Activated naive CD8-positive, alpha-beta T cell treated with anti-CD3 and anti-CD28 coated beads, Interleukin-2, amount 50 U/mL, for 16 hours (primary cell): ENCODE results near the gene CCDC117.
"Not testable (repeated sequence)": the region's sequence is repeated elsewhere in the genome, so short reads cannot be mapped to it uniquely, and the experiment has no call there.

ENCODE experiments used
- DNase-seq: peaks from one replicate; pipeline ENCODE4 v3.0.0-alpha.2; 2020; ENCODE audit warnings: low read depth, low spot score

Gene CCDC117

DNA sequence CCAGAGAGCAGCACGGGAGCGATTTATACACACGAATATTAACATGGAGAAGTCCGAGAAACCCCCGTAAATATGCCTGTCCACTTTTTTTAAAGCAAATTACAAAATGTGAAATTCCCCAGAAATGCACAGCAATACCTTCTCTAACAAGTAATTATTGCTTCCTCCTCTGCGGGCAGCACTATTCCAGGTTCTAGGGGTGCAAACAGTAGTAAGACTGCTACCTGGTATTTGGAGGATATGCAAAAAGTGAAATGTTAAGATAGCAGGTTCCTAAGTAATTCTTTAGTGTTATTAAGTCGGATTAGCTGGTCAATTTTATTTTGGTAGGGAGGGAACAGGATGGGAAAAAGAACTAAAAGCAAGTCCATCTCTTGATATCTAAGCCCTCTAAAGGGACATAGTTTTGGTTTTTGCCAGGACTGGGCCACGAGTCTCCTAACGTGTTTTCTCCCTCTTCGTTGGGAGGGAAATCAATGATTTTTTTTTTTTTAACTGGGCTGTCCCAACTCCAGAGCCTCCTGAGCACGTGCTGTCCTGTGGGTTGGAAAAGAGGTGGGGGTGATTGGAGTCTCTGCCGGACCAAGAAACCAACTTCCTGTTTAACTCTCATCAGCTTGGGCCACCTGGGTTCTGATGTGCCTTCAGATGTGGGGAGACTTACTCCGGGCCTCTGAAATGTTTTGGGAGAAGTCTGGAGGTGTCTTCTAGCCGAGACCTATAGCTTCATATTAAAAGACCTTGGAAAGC lies 29.5 kb downstream of the CCDC117 start:
- no peak for DNase-seq

DNA sequence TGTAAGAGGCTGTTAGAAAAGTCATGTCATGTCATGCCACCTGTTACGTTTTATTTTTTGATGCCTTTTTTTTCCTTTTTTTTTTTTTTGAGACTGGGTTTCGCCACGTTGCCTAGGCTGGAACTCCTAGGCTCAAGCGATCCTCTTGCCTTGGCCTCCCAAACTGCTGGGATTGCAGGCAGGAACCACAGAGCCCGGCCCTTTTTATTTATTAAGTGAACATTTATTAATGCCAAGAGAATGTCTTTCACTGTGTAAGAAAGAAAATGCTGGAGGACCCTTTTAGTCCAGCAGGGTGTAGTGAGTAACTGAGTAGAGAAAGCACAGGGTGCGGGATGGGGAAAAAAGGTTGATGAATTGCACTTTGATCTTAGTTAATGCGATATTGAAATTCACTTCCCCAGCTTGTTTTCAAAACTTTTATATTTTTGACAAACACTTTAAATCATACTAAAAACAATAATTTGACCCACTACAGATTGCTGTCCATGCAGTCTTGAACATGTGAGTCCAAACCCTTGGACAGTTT lies 30.2 kb downstream of the CCDC117 start:
- no peak for DNase-seq

DNA sequence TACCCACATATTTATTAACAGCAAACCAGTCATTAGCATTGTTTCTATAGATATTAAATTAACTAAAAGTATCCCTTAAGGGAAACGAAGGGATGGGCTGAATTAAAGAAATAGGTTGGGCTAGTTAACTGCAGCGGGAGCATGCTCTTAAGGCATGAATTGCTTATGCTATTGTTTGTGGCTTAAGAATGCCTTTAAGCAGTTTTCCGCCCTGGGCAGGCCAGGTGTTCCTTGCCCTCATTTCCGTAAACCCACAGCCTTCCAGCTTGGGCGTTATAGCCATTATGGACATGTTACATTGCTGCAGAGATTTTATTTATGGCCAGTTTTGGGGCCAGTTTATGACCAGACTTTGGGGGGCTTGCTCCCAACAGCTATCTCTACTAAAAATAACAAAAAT lies 32.9 kb downstream of the CCDC117 start:
- not testable (repeated sequence) for DNase-seq

DNA sequence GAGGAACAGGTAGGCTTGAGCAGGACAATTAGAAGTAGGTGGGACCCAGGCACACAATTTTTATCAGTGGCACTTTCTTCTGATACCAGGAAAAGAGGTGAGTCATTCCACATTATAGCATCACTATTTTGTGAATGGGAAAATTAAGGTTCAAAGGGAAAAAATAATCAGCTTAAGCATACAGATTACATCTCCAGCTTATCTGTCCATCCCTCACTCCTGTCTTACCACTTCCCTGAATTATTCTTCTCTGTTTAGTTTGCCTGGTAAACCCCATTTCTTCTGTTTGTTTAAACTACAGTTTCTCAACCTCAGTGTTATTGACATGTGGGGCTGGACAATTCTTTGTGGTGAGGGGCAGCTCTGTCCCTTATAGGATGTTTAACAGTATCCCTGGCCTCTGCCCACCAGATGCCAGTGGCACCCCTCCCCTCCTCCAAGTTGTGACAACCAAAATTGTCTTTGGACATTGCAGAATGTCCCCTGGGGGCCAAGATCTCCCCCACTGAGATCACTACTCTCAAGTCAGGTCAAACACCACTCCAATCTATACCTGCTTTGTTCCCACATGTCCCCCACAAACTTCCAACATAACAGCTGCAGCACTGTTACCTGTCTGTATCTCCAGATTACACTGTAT lies 36.3 kb downstream of the CCDC117 start:
- no peak for DNase-seq

DNA sequence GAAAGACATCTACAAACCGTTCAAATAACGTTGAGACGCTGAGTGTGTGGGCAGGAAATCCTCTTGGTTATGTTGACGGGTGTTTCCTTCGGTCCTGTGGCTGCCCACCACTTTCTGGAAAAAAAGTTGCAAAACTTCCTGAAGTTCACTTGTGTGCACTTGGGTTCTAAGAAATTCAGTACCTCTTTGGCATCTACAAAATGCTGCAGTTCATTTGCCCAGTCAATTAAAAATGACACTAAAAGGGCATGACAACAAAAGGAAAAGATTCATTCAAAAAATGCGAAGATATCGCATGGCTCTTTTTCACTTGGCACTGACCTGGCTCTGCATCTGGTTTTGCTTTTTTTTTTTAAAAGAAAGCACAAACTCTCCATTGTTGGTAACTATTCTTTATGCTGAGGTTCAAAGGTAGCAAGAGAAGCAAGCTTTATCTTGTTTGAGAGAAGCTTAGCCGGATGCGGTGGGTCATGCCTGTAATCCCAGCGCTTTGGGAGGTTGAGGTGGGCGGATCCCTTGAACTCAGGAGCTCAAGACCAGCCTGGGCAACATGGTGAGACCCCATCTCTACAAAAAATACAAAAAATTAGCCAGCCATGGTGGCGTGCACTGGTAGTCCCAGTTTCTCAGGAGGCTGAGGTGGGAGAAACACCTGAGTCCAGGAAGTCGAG lies 38.5 kb downstream of the CCDC117 start:
- DNase-seq: no peak

DNA sequence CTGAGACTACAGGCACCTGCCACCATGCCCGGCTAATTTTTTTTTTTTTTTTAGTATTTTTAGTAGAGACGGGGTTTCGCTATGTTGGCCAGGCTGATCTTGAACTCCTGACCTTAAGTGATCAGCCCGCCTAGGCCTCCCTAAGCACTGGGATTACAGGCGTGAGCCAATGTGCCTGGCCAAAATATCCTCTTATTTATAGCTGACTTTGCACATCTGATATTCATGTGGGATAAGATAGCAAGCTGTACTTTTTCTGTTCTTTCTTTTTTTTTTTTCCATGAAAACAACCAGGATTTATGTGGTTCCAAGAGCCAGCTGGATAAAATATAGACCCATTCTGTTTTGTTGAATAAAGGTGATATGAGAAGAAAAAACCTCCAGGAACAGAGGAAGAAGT lies 40.0 kb downstream of the CCDC117 start:
- DNase-seq: no peak

DNA sequence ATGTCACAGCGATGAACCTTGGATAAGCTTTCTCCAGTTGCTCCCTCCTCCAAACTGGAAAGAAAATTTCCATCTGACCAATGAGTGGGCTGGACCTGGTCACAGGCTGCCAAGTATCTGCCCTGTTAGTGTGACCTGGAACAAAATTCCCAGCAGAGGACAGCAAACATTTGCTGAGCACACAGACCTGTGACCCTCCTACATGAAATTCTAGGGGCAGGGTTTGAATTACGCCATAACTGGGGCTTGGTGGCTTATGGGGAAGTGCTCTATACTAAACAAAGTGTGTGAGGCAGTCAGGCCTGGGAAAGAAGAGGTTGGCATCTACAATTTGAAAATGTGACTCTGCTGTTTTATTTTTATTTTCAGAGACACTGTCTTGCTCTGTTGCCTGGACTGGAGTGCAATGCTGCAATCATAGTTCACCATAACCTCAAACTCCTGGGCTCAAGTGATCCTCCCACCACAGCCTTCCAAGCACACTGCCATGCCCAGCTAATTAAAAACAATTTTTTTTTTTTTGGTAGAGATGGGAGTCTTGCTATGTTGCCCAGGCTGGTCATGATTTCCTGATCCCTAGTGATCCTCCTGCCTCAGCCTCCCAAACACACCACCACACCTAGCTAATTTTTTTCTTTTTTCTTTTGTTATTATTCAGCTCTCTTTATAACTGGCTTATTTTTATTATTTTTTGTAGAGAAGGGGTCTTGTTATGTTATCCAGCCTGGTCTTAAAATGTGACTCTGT lies 41.5 kb downstream of the CCDC117 start:
- DNase-seq: no peak

DNA sequence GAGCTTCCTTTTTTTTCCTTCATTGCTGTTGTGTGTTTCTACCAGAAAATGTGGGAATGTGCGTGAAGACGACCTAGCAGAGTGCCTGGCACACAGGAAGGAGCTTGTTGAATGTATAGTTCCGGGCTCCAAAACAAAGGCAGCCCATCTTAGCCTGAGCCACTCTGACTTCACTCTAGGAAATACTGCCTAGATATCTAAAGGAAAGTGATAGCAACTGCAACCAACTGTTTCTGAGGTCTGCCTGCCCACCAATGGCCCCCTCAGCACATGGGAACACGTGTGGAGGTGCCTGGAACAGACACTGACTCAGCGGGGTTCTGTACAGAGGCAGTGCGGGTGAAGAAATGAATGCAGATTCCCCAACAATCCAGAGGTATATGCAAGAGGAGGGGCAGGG lies 42.6 kb downstream of the CCDC117 start:
- DNase-seq: no peak

DNA sequence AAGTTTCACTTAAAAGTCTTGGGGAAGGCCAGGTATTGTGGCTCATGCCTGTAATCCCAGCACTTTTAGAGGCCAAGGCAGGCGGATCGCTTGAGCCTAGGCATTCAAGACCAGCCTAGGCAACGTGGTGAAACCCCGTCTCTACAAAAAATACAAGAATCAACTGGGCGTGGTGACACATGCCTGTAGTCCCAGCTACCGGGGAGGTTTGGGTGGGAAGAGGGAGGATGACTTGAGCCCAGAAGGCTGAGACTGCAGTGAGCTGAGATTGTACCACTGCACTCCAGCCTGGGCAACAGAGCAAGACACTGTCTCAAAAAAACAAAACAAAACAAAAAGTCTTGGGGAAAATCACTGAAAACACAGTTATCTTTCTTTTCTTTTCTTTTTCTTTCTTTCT lies 43.2 kb downstream of the CCDC117 start:
- no peak for DNase-seq

DNA sequence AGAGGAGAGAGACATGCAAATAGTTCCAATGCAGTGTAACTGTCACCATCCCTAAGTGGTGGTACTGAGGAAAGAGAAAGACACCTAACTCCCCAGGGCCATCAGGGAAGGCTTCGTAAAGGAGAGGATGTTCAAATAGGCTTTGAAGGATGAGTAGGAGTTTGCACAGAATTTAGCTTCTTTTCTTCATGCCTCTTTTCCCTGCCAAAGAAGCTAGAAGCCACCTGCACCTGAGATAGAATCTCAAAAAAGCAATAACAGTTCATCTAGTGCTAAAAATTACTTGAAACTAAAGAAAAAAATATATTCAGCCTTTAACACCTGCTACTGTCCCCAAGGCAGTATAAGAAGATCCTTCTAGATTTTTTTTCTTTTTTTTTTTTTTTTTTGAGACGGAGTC lies 44.6 kb downstream of the CCDC117 start:
- DNase-seq: no peak

DNA sequence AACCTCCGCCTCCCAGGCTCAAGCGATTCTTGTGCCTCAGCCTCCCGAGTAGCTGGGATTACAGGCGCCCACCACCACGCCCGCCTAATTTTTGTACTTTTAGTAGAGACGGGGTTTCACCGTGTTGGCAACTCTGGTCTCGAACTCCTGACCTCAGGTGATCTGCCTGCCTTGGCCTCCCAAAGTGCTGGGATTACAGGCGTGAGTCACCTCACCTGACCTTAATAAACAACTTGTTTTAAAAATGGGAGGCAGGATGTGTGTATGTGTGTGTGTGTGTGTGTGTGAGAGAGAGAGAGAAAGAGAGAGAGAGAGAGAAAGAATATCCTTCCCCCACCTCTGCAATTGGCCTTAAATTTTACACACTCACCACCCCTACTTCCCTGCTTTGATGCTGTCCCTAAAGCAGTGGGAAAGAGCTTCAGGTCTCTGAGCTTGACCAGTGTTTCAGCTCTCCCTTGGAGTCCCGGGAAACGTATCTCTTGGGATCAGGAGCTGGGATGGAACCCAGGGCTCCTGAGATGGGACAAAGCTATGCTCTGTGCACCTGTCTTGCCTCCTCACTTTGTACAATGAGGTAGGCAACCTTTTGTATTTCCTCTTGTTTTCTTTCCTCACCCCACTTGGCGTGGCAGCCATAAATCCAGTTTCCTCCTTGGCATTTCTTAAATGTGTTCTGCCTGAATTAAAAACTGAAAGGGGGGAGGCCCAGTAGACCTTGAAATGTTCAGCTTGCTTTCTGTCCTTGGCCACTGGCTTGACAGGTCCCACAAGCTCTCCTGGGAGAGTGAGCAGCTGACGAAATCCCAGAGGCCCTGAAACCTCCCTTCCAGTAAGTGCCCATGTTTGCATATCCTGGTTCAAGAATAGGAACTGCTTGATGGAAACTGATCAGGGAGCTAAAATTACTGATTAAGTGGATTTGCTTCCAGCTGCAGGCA lies 45.7 kb downstream of the CCDC117 start:
- DNase-seq: no peak

DNA sequence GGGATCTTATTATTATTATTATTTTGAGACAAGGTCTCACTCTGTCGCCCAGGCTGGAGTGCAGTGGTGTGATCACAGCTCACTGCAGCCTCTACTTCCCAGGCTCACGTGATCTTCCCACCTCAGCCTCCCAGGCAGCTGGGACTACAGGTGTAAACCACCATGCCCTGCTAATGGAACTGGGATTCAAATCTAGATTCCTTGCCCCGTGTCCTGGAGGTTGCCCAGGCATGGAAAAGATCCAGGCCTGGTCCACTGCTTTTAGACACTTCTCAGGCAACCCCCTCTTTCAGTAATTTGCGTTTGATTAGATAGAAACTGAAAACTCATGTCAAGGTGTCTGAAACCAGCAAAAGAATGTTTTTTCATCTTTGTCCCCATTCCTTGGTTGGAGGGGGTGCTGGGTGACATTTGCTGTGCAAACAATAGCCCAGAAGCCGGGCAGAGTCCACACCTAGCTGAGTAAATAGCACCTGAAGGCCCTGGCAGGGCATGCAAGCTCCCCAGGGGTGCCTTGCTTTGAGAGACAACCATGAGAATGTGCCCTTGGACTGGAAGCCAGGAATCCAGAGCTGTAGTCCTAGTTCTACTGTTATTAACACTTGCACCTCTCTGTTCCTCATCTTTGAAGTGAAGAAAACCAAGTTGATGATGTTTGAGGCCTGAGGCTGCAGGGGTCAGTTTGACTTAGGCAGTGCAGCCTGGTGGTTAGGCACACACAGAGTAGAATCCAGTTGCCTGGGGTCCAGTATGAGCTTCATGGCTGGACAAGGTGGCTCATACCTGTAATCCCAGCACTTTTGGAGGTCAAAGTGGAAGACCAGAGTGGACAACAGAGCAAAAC lies 47.0 kb downstream of the CCDC117 start:
- no peak for DNase-seq

DNA sequence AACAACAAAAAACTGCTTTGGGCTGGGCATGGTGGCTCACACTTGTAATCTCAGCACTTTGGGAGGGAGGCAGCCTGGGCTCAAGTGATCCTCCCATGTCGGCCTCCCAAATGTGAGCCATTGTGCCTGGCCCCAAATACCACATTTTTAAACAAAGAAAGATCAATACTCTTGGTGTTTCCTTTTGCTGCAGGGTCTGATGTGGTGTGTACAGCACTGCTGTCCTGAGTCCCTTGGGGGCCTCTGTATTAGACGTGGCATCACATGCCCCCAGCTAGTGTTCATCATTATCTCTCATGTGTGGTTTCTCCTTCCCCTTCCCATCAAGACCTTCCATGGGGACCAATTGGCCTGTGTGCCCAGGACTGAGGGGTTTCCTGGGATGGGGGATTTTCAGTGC lies 48.4 kb downstream of the CCDC117 start:
- no peak for DNase-seq

DNA sequence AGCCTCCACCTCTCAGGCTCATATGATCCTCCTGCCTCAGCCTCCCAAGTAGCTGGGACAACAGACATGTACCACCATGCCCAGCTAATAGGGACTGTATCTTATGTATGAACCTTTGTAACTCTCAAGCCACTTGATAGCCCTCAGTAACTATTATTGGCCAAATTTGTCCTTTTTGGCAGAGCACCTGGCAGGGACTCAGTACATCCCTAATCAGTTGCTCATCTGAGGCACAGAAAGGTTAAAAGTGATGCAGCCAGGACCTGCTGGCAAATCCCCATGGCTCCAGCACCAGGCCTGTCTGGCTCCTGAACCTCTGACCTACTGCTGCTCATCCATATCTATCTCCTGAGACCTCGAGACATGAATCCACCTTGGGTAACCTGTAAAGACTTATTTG lies 49.0 kb downstream of the CCDC117 start:
- DNase-seq: no peak

DNA sequence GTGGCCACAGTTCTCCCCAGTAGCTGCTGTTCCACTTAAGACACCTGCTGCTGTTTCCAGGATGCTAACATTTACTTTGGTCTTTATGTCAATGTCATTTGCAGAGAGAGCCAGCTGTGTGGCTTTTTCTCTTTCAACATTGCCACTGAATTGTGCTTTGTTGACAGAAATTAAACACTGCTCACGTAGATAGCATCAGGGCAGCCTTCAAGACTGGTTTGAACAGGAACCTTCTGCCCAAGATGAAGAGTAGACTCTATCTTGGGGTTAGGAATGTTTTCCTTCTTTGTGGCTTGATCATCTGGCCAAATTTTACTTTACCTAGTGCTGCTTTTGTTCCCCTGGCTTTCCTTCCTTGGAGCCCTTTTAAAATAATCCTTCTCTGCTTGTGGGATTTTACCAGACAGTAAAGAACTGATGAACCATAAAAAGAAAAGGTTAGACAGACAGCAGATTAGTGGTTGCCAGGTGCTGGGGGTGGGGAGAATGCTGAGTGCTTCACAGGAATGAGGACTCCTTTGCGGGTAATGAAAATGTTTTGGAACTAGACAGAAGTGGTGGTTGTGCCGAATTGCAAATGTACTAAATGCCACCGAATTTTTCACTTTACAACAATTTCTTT lies 50.5 kb downstream of the CCDC117 start:
- DNase-seq: no peak

DNA sequence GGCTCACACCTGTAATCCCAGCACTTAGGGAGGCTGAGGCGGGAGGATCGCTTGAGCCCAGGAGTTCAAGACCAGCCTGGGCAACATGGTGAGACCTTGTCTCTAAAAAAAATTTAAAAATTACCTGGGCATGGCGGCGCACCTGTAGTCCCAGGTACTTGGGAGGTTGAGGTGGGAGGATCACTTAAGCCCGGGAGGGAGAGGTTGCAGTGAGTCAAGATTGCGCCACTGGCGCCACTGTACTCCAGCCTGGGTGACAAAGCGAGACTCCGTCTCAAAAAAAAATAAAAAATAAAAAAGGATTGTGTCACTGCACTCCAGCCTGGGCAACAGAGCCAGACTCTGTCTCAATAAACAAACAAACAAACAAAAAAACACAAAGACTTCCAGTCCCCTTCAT lies 52.0 kb downstream of the CCDC117 start:
- not testable (repeated sequence) for DNase-seq

DNA sequence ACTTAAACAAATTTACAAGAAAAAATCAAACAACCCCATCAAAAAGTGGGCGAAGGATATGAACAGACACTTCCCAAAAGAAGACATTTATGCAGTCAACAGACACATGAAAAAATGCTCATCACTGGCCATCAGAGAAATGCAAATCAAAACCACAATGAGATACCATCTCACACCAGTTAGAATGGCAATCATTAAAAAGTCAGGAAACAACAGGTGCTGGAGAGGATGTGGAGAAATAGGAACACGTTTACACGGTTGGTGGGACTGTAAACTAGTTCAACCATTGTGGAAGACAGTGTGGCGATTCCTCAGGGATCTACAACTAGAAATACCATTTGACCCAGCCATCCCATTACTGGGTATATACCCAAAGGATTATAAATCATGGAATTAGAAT lies 53.9 kb downstream of the CCDC117 start:
- not testable (repeated sequence) for DNase-seq

DNA sequence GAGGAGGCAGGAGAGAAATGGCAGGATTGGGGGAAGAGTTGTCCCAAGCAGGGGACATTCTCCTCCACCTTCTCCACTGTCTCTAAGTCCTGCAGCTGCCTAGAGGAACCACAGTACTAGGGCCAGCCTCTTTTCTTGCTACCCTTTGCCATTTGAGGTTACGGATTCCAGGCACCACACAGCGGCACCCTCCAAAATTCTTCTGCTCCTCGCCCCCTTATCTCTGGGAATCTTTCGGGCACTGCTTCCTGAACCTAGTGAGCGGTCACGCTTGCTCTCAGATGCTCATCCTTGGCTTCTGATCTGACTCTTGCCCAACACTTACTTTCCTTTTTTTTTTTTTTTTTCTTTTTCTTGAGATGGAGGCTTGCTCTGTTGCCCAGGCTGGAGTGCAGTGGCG lies 54.4 kb downstream of the CCDC117 start:
- DNase-seq: no peak

DNA sequence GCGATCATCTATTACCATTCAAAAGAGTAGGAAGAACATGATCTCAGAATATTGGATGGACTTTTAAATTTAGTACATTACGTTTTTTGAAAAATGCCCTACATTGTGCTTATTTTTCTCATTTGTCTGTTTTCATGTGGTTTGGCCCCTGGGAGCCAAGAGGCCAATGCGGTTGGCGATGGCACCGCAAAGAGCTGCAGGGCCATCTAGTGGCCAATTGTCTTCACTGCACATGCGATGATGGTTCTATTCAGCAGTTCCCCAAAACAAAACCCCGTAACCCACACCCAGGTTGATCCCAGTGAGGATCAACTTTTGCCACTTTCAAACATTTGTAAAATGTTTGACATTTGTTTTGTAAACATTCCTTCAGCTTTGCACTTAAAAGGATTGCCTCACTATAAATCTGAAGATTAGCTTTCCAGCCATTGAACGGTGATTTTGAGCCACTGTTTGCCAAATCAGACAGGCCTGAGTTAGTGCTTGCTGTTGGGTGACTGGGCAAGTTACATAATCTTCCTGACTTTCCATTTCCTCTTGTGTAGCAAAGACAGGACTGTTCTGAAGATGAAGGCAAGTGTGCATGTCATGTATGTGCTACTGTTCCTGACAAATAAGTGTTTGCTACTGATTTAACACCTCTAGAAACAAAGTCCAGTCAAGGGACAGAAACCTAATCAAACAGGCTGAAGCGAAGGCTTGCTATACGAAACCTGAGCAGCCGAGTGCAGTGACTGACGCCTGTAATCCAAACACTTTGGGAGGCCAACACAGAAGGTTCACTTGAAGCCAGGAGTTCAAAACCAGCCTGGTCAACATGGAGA lies 57.1 kb downstream of the CCDC117 start:
- DNase-seq: peak; percentile 37
